ENCODE data around the gene SURF2. TPM values are rescaled to one million over a fixed set of nuclear protein-coding genes. Genes with fewer than 3 reads are reported as not detected.

SURF2 gene
- total RNA-seq, 1 experiment from 2014 or later: 27.8 TPM

- H4K20me1 ChIP-seq (ENCODE audit: insufficient read depth): 0 out of 2 replicates have a peak, but pooled peaks cover 9% of the 10 kb centered on the region
- peaks cover 49% of the 10 kb centered on the region for H3K79me2 ChIP-seq (ENCODE audit: insufficient read depth, low read length)
- TF ChIP-seq POLR2A (IDR thresholded peaks at IDR 0.05; ENCODE audit: borderline replicate concordance, extremely low read depth, insufficient read depth, insufficient read length): peak; percentile 76
- TF ChIP-seq CBX3 (IDR thresholded peaks at IDR 0.05; ENCODE audit: low read depth): no peak
- TF ChIP-seq SP1 (IDR thresholded peaks at IDR 0.05; ENCODE audit: low read depth): peak; percentile 87
- TF ChIP-seq SRF (IDR thresholded peaks at IDR 0.05; ENCODE audit: low read depth): peak; percentile 45; the same call in 1 of the 2 replicates
- peak; percentile 95 for TF ChIP-seq TCF7L2 (IDR thresholded peaks at IDR 0.05; ENCODE audit: borderline replicate concordance, extremely low read depth, insufficient read depth, insufficient read length)
- peak; percentile 94 for TF ChIP-seq POLR2AphosphoS5 (IDR thresholded peaks at IDR 0.05; ENCODE audit: low read depth, low read length)
- no peak for TF ChIP-seq EZH2phosphoT487 (IDR thresholded peaks at IDR 0.05; ENCODE audit: borderline replicate concordance)
- TF ChIP-seq EZH2 (IDR thresholded peaks at IDR 0.05): no peak
- no peak for TF ChIP-seq ZBTB33 (IDR thresholded peaks at IDR 0.05; ENCODE audit: extremely low read depth, insufficient replicate concordance, low read length)
- no peak for TF ChIP-seq FOSL1 (IDR thresholded peaks at IDR 0.05; ENCODE audit: low read depth)
- no peak for TF ChIP-seq JUND (IDR thresholded peaks at IDR 0.05)
- peak; percentile 98 for TF ChIP-seq ZFX (IDR thresholded peaks at IDR 0.05)
- TF ChIP-seq SIN3A (IDR thresholded peaks at IDR 0.05; ENCODE audit: low read depth): peak; percentile 63; the same call in 1 of the 2 replicates
- no peak for TF ChIP-seq ATF3 (IDR thresholded peaks at IDR 0.05)
- peak; percentile 96 for TF ChIP-seq MAX (IDR thresholded peaks at IDR 0.05)
- TF ChIP-seq REST (IDR thresholded peaks at IDR 0.05; ENCODE audit: low read depth): no peak
- peak; percentile 51 for TF ChIP-seq YY1 (IDR thresholded peaks at IDR 0.05; ENCODE audit: extremely low read depth, insufficient replicate concordance, low read depth, low read length)
- ChIA-PET POLR2A (interaction anchor here (1.7 to 2.7 kb wide), 2 partner anchors 20 to 28 kb away, joined by 7 to 15 read pairs; partner anchors contain the start of genes MED22, RPL7A, SURF1 and SURF2), RAD21 (ENCODE audit: low non-redundant PET in 1 of 2, low total read pairs in 2 of 2, uncharacterized antibody in 2 of 2, unreplicated experiment in 2 of 2) (no interaction called here), CTCF (no interaction called here)
- DNase-seq (ENCODE audit: low read depth, low spot score): peak; percentile 90
- no peaks in the 10 kb centered on the region for H3K27me3 ChIP-seq (ENCODE audit: insufficient read depth, low read length)
- H3K36me3 ChIP-seq (ENCODE audit: control insufficient read depth in 1 of 2, insufficient read depth in 2 of 2, low read length in 2 of 2): peaks cover 6 to 14% of the 10 kb centered on the region in 2 experiments; a peak in 3 of 4 replicates
- H3K4me2 ChIP-seq (ENCODE audit: low read length): peak within 1 kb of the TSS; percentile 76
- ATAC-seq: peak; percentile 93
- BruUV-seq (replicated peaks): no TSS peak
- peak within 1 kb of the TSS; percentile 59 to 95 for H3K4me3 ChIP-seq (replicated peaks in 1 of 2; ENCODE audit: low read depth in 1 of 2, low read length in 2 of 2)
- intact Hi-C loops (cut with micrococcal nuclease): no loop called here
- no peak within 1 kb of the TSS for H2AFZ ChIP-seq (ENCODE audit: low read depth, low read length, poor library complexity, severe bottlenecking)
- H3K9me3 ChIP-seq (ENCODE audit: control insufficient read depth in 1 of 2, insufficient read depth in 1 of 2, low read depth in 1 of 2, low read length in 2 of 2): no peaks in the 10 kb centered on the region
- peaks cover 21 to 29% of the 10 kb centered on the region in 2 experiments for H3K4me1 ChIP-seq (ENCODE audit: control insufficient read depth in 1 of 2, insufficient read depth in 2 of 2, low read length in 2 of 2)
- no peaks in the 10 kb centered on the region for H3K9me2 ChIP-seq (ENCODE audit: insufficient read depth)
- peak within 1 kb of the TSS; percentile 94 for H3K9ac ChIP-seq (ENCODE audit: low read length)
- H3K27ac ChIP-seq (ENCODE audit: low read depth, low read length): peak within 1 kb of the TSS; percentile 91
Measured at GRCh38 chr9:133375724-133376654, 19.6 kb downstream of the SURF2 start, which contains the start of the genes STKLD1 and SURF4. Gene STKLD1 (plus strand): TSS chr9:133376366. CDS start chr9:133376474, 108 bp downstream. Gene SURF4 (minus strand): TSS chr9:133376060. CDS start chr9:133375969, 91 bp downstream.
